T-cell (primary cell): ENCODE data around the gene CLEC4F. TPM values are rescaled to one million over a fixed set of nuclear protein-coding genes. Genes with fewer than 3 reads are reported as not detected.

Experiments used
- ATAC-seq, 4 experiments: fragments of 200-7000 bp in 3 of 4; fragments of 150-1000 bp in 1 of 4; cut with Tn5 transposase; replicated peaks in 1 of 4; 1 replicate in 3 of 4; 2 replicates in 1 of 4; pipeline ENCODE4 v1.10.0; 2021; ENCODE audit warnings: moderate library complexity in 3 of 4, mild to moderate bottlenecking in 2 of 4, moderate number of reproducible peaks in 1 of 4
- CTCF ChIA-PET, 2 donors: fragments of 300-600 bp; sonication (Branson Sonifier 250); formaldehyde crosslinking; loops; one replicate each; lab custom pipeline; 2022; ENCODE audit warnings: antibody characterized with exemption in 2 of 2; lab: Charles Lee
- POLR2A ChIA-PET, 2 donors: fragments of 300-600 bp; sonication (Branson Sonifier 250); formaldehyde crosslinking; loops; one replicate each; lab custom pipeline; 2022; ENCODE audit warnings: antibody characterized with exemption in 2 of 2; lab: Charles Lee
- DNase-seq, 35 experiments: peaks; one replicate each; pipeline versions ENCODE4 v3.0.0 to v3.0.0-alpha.2; 2013 to 2023
- H3K27ac ChIP-seq: one replicate; pipeline ENCODE4 v1.5.1; 2013; ENCODE audit warnings: low read length
- H3K27me3 ChIP-seq, 2 experiments: replicated peaks in 1 of 2; 1 replicate in 1 of 2; 2 replicates in 1 of 2; pipeline versions ENCODE4 v1.6.1 to v1.7.0; 2013; ENCODE audit warnings: low read length in 1 of 2, mixed read lengths in 1 of 2; ENCODE audit not compliant: control insufficient read depth in 2 of 2, insufficient read depth in 2 of 2; ENCODE audit errors: extremely low read depth in 1 of 2
- H3K36me3 ChIP-seq, 2 donors: 1 replicate in 1 of 2; 2 replicates in 1 of 2; pipeline versions ENCODE4 v1.6.1 to v1.7.0; 2013; ENCODE audit warnings: low read length in 1 of 2; ENCODE audit not compliant: control insufficient read depth in 2 of 2, insufficient read depth in 1 of 2; ENCODE audit errors: extremely low read depth in 1 of 2
- H3K4me1 ChIP-seq, 2 experiments: 1 replicate in 1 of 2; 2 replicates in 1 of 2; pipeline versions ENCODE4 v1.6.1 to v1.7.0; 2013; ENCODE audit warnings: low read length in 2 of 2, mixed read lengths in 1 of 2; ENCODE audit not compliant: insufficient read depth in 2 of 2, control insufficient read depth in 1 of 2; ENCODE audit errors: extremely low read depth in 1 of 2
- H3K4me3 ChIP-seq, 2 donors: 1 replicate in 1 of 2; 2 replicates in 1 of 2; pipeline versions ENCODE4 v1.5.1 to v1.7.0; 2013; ENCODE audit warnings: mild to moderate bottlenecking in 2 of 2, low read length in 1 of 2, moderate library complexity in 1 of 2; ENCODE audit not compliant: control insufficient read depth in 1 of 2; ENCODE audit errors: extremely low read depth in 1 of 2
- H3K9me3 ChIP-seq: 2 replicates; pipeline ENCODE4 v1.7.0; 2013
- H3K27ac Mint-ChIP-seq, 2 donors: one replicate each; pipeline ENCODE4 v1.8.0; 2020 to 2021; ENCODE audit warnings: mild to moderate bottlenecking in 2 of 2, mixed read lengths in 2 of 2
- H3K27me3 Mint-ChIP-seq, 2 donors: one replicate each; pipeline ENCODE4 v1.8.0; 2021 to 2022; ENCODE audit warnings: mixed read lengths in 2 of 2
- H3K36me3 Mint-ChIP-seq: one replicate; pipeline ENCODE4 v1.8.0; 2021; ENCODE audit warnings: mixed read lengths
- H3K4me1 Mint-ChIP-seq, 3 donors: one replicate each; pipeline ENCODE4 v1.8.0; 2020 to 2022; ENCODE audit warnings: mixed read lengths in 3 of 3, mild to moderate bottlenecking in 1 of 3
- H3K4me3 Mint-ChIP-seq, 3 donors: one replicate each; pipeline ENCODE4 v1.8.0; 2020 to 2022; ENCODE audit warnings: mild to moderate bottlenecking in 3 of 3, mixed read lengths in 3 of 3, moderate library complexity in 3 of 3
- H3K9me3 Mint-ChIP-seq, 3 donors: one replicate each; pipeline ENCODE4 v1.8.0; 2020 to 2022; ENCODE audit warnings: mixed read lengths in 3 of 3
- WGBS: methylation state at CpG from one replicate; pipeline ENCODE4 v1.1.5; 2013; ENCODE audit warnings: missing lambda C conversion rate; ENCODE audit not compliant: insufficient coverage; 5-methylcytosine and 5-hydroxymethylcytosine counted together
- total RNA-seq, 35 experiments: library from RNA in 6 of 35; stranded (reverse) in 6 of 35; fragments of 120-200 nt in 1 of 35; gene quantifications; one replicate each; pipeline versions ENCODE4 v1.2.1 to v1.2.4 and lab custom pipeline; 2013 to 2026

CLEC4F gene
- total RNA-seq, 5 donors from 2014 or later (not counting 1 experiment from before 2014, with no cell fraction given), result not detected

DNA sequence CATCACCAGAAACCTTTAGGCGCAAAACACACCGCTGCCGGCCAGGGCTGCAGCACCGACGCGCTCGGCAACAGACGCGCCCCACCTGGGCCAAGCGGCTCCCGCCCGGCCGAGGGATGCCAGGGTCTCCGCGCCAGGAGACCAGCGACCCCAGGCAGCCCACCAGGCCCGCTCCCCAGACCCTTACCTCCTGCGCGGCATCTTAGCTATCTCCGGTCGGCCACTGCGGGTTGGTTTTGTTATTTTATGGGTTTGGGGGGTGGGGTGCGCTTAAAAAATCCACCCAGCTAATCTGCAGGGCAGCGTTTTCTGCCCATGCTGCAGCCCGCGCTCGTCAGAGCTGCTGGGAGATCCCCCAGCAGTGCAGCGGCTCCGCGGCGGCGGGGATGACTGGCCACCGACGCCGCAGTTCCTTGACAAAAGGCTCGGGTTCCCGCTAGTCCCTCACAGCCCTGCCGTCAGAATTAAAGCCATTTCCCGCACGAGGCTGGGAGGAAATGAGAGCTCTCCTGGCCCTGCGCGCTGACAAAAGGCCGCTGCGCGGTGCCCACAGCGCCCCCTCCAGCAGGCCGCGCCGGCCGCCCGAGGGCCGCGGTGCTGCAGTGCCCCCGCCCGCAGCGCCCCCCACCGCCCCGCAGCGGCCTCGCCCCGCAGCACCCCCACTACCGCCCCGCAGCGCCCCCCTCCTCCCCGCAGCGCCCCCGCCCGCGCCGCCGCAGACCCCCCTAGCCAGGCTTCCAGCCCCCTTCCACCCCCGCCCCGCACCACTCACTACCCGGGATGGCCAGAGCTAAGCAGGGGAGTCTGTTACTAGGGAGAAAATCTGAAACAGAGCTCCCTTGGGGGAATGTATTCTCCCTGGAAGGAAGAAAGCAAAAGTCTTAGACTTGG is 52.5 kb downstream of the CLEC4F start, which contains the start of gene ADD2:
TSS of gene ADD2 (minus strand) at position 502 of the 891 bp plus-strand sequence. CDS start 61,792 bp downstream, outside the sequence.
- no peak within 1 kb of the TSS for H3K27ac ChIP-seq
- no peaks in the 10 kb centered on the region for H3K36me3 ChIP-seq
- DNase-seq (peak in 29 of 35 experiments; percentile 6 to 56 (median 31)), ATAC-seq (peak; percentile 75 to 81 (median 76))
- Mint-ChIP-seq H3K4me3 (peak within 1 kb of the TSS; percentile 81 to 86 (median 83)), H3K27ac (peak within 1 kb of the TSS in 1 of 2 donors; percentile 58), H3K36me3 (no peaks in the 10 kb centered on the region), H3K9me3 (no peaks in the 10 kb centered on the region), H3K4me1 (peaks cover 10 to 16% (median 15%) of the 10 kb centered on the region in 3 donors), H3K27me3 (peaks cover 29 to 65% of the 10 kb centered on the region in 2 donors)
- CTCF ChIA-PET, result interaction anchor here (0.6 to 1.3 kb wide), 4 partner anchors 17 to 42 kb away, joined by 3 to 4 read pairs (median 4); no protein-coding TSS in a partner anchor
- H3K27me3 ChIP-seq, result peaks cover 8 to 24% of the 10 kb centered on the region in 2 experiments
- no peaks in the 10 kb centered on the region for H3K9me3 ChIP-seq
- peaks cover 2 to 12% of the 10 kb centered on the region in 2 experiments for H3K4me1 ChIP-seq
- WGBS, result under 1% methylated on average over 43 of the region's 74 CpGs
- POLR2A ChIA-PET, result interaction anchor here in 1 of 2 donors (0.7 kb wide), 1 partner anchor 467 kb away, joined by 3 read pairs; no protein-coding TSS in a partner anchor
- peak within 1 kb of the TSS; percentile 53 to 83 for H3K4me3 ChIP-seq

GRCh38 chr2:70767079-70767698 is 53.2 kb downstream of the CLEC4F start:
- Mint-ChIP-seq H3K4me1 (peaks cover 10 to 16% (median 15%) of the 10 kb centered on the region in 3 donors), H3K27ac (no peak overlapping the region), H3K36me3 (no peaks in the 10 kb centered on the region), H3K27me3 (peaks cover 25 to 58% of the 10 kb centered on the region in 2 donors), H3K4me3 (peak overlapping the region; percentile 81 to 86 (median 83)), H3K9me3 (no peaks in the 10 kb centered on the region)
- Histone ChIP-seq H3K4me1 (peaks cover 2 to 12% of the 10 kb centered on the region in 2 experiments), H3K4me3 (peak overlapping the region; percentile 53 to 83), H3K27me3 (peaks cover 8 to 24% of the 10 kb centered on the region in 2 experiments), H3K36me3 (no peaks in the 10 kb centered on the region), H3K9me3 (no peaks in the 10 kb centered on the region), H3K27ac (no peak overlapping the region)
- peak in 7 of 35 experiments; percentile 4 to 17 (median 8) for DNase-seq
- POLR2A ChIA-PET, result no interaction called here
- peak; percentile 28 to 54 (median 43) for ATAC-seq
- CTCF ChIA-PET, result no interaction called here
- WGBS, result 2% methylated on average over 34 of the region's 51 CpGs

GRCh38 chr2:70766357-70767078 is 53.9 kb downstream of the CLEC4F start:
- no peak for ATAC-seq
- ChIA-PET POLR2A (no interaction called here), CTCF (no interaction called here)
- H3K4me3 Mint-ChIP-seq, result peak overlapping the region; percentile 72 to 86 (median 78)
- H3K27me3 Mint-ChIP-seq, result peaks cover 25 to 56% of the 10 kb centered on the region in 2 donors
- Histone ChIP-seq H3K4me3 (peak overlapping the region; percentile 27 to 83), H3K9me3 (no peaks in the 10 kb centered on the region), H3K27ac (no peak overlapping the region), H3K4me1 (peaks cover 2 to 12% of the 10 kb centered on the region in 2 experiments), H3K27me3 (peaks cover 8 to 24% of the 10 kb centered on the region in 2 experiments), H3K36me3 (no peaks in the 10 kb centered on the region)
- H3K27ac Mint-ChIP-seq, result no peak overlapping the region
- H3K4me1 Mint-ChIP-seq, result peaks cover 10 to 16% (median 15%) of the 10 kb centered on the region in 3 donors
- WGBS, result 25% methylated on average over 1 of the region's 7 CpGs
- no peaks in the 10 kb centered on the region for H3K36me3 Mint-ChIP-seq
- DNase-seq, result no peak
- H3K9me3 Mint-ChIP-seq, result no peaks in the 10 kb centered on the region

GRCh38 chr2:70765507-70765906 is 54.9 kb downstream of the CLEC4F start:
- H3K4me3 ChIP-seq, result no peak overlapping the region
- no peaks in the 10 kb centered on the region for H3K9me3 ChIP-seq
- peaks cover 6 to 24% of the 10 kb centered on the region in 2 experiments for H3K27me3 ChIP-seq
- H3K4me1 ChIP-seq, result peaks cover 2 to 12% of the 10 kb centered on the region in 2 experiments
- POLR2A ChIA-PET, result interaction anchor here in 1 of 2 donors (0.6 kb wide), 1 partner anchor 1446 kb away, joined by 3 read pairs; no protein-coding TSS in a partner anchor
- no peaks in the 10 kb centered on the region for H3K36me3 ChIP-seq
- Mint-ChIP-seq H3K9me3 (no peaks in the 10 kb centered on the region), H3K27ac (no peak overlapping the region), H3K27me3 (peaks cover 19 to 55% of the 10 kb centered on the region in 2 donors), H3K36me3 (no peaks in the 10 kb centered on the region), H3K4me1 (peaks cover 10 to 16% (median 15%) of the 10 kb centered on the region in 3 donors), H3K4me3 (no peak overlapping the region)
- ATAC-seq, result no peak
- CTCF ChIA-PET, result no interaction called here
- DNase-seq, result no peak
- WGBS, result no CpG with 5 or more reads among the region's 7 CpGs
- no peak overlapping the region for H3K27ac ChIP-seq

GRCh38 chr2:70759446-70759845 is 61.0 kb downstream of the CLEC4F start:
- H3K4me3 ChIP-seq, result no peak overlapping the region
- H3K9me3 Mint-ChIP-seq, result no peaks in the 10 kb centered on the region
- ChIA-PET CTCF (no interaction called here), POLR2A (no interaction called here)
- no peak overlapping the region for H3K27ac ChIP-seq
- H3K36me3 Mint-ChIP-seq, result no peaks in the 10 kb centered on the region
- no CpG with 5 or more reads among the region's 1 CpG for WGBS
- DNase-seq, result no peak
- H3K27me3 ChIP-seq, result peaks cover 5 to 13% of the 10 kb centered on the region in 2 experiments
- no peaks in the 10 kb centered on the region for H3K36me3 ChIP-seq
- no peak overlapping the region for H3K27ac Mint-ChIP-seq
- H3K4me1 ChIP-seq, result no peaks in the 10 kb centered on the region
- H3K27me3 Mint-ChIP-seq, result peaks cover 7 to 32% of the 10 kb centered on the region in 2 donors
- no peak for ATAC-seq
- no peaks in the 10 kb centered on the region for H3K9me3 ChIP-seq
- H3K4me1 Mint-ChIP-seq, result no peaks in the 10 kb centered on the region
- H3K4me3 Mint-ChIP-seq, result no peak overlapping the region
